Right lung (tissue), 5 donors: ENCODE results near the gene TADA1. TPM values are rescaled to one million over a fixed set of nuclear protein-coding genes. Genes with fewer than 3 reads are reported as not detected.

Source experiments
- polyA plus RNA-seq, 5 donors: library from polyadenylated mRNA; unstranded; fragments of 120-200 nt; gene quantifications; one replicate each; pipeline versions ENCODE4 v1.2.1 to v1.2.3, GENCODE V29; 2013; ENCODE audit warnings: inconsistent platforms in 1 of 5, low replicate concordance in 1 of 5; ENCODE audit not compliant: insufficient read length in 5 of 5, insufficient read depth in 1 of 5

The TADA1 gene
- polyA plus RNA-seq, 5 donors = 19.8 to 27.7 (median 25.3) TPM

Other genes starting within 250 kb of the TADA1 start
- gene POGK, start 36.8 kb downstream of the TADA1 start, polyA plus RNA-seq = 10 to 100 TPM; 44.1 to 57.6 (median 53.7) TPM
- under 1 TPM; 0.48 to 0.71 (median 0.57) TPM for gene ILDR2, start 99.3 kb upstream of the TADA1 start, polyA plus RNA-seq
- gene MAEL, start 113.0 kb upstream of the TADA1 start, polyA plus RNA-seq = under 1 TPM in 4 of 5 donors, not detected in 1; 0.04 to 0.25 (median 0.17) TPM
- under 1 TPM; 0.09 to 0.24 (median 0.12) TPM for gene GPA33, start 214.1 kb upstream of the TADA1 start, polyA plus RNA-seq
- gene STYXL2, start 217.8 kb upstream of the TADA1 start, polyA plus RNA-seq = 1 to 10 TPM in 2 of 5 donors, under 1 TPM in 3; 0.51 to 4.6 (median 0.80) TPM